Stimulated activated CD8-positive, alpha-beta memory T cell treated with anti-CD3 and anti-CD28 coated beads, Interleukin-2, amount 100 ng/mL, for 1 hour (primary cell): Measurements from ENCODE around the gene NEMF.
"Not testable (repeated sequence)": the region's sequence is repeated elsewhere in the genome, so short reads cannot be mapped to it uniquely, and the experiment has no call there.

Source experiments
- DNase-seq, 2 donors: peaks; one replicate each; pipeline ENCODE4 v3.0.0-alpha.2; 2020; ENCODE audit warnings: low read depth in 2 of 2

NEMF gene

GRCh38 chr14:49828640-49829039, 23.9 kb downstream of the NEMF start:
- no peak for DNase-seq

GRCh38 chr14:49820176-49820575, 32.4 kb downstream of the NEMF start:
- DNase-seq, result no peak

- no peak for DNase-seq
Observed at GRCh38 chr14:49816844-49817243, 35.7 kb downstream of the NEMF start.

- not testable (repeated sequence) for DNase-seq
Observed at GRCh38 chr14:49816118-49816517, 36.5 kb downstream of the NEMF start.

- no peak for DNase-seq
Observed at GRCh38 chr14:49808780-49809179, 43.8 kb downstream of the NEMF start.

GRCh38 chr14:49796025-49796424, 56.6 kb downstream of the NEMF start:
- DNase-seq, result no peak

- DNase-seq, result no peak
Observed at GRCh38 chr14:49792618-49793017, 60.0 kb downstream of the NEMF start.

- no peak for DNase-seq
Observed at GRCh38 chr14:49786315-49786714, 66.3 kb downstream of the NEMF start.

- no peak for DNase-seq
Observed at GRCh38 chr14:49783394-49784014, 69.1 kb downstream of the NEMF start.

GRCh38 chr14:49781040-49781439, 71.5 kb downstream of the NEMF start:
- not testable (repeated sequence) for DNase-seq

GRCh38 chr14:49778421-49778820, 74.2 kb downstream of the NEMF start:
- no peak for DNase-seq

- no peak for DNase-seq
Observed at GRCh38 chr14:49774106-49774505, 78.5 kb downstream of the NEMF start.

GRCh38 chr14:49771691-49772090, 80.9 kb downstream of the NEMF start:
- not testable (repeated sequence) for DNase-seq

GRCh38 chr14:49770212-49770817, 82.3 kb downstream of the NEMF start:
- DNase-seq, result no peak

GRCh38 chr14:49769581-49770211, 82.9 kb downstream of the NEMF start:
- DNase-seq, result no peak

GRCh38 chr14:49769171-49769570, 83.4 kb downstream of the NEMF start:
- DNase-seq, result no peak

- peak; percentile 9 to 22 for DNase-seq
Observed at GRCh38 chr14:49768301-49769121, 84.1 kb downstream of the NEMF start.

- DNase-seq, result peak; percentile 77 to 80
Observed at GRCh38 chr14:49767571-49768300, 84.9 kb downstream of the NEMF start, which contains the start of gene KLHDC2. TSS of gene KLHDC2 (plus strand) at chr14:49768153. CDS start at chr14:49768469, 316 bp downstream.

- no peak for DNase-seq
Observed at GRCh38 chr14:49767270-49767570, 85.4 kb downstream of the NEMF start.

- DNase-seq, result no peak
Observed at GRCh38 chr14:49766839-49767238, 85.7 kb downstream of the NEMF start.

GRCh38 chr14:49761839-49762551, 90.6 kb downstream of the NEMF start:
- DNase-seq, result no peak
